Fibroblast of lung (primary cell): ENCODE results near the gene MTSS2. TPM values are rescaled to one million over a fixed set of nuclear protein-coding genes. Genes with fewer than 3 reads are reported as not detected.

Experiments used
- DNase-seq, 2 donors: peaks; one replicate each; pipeline versions ENCODE4 v3.0.0 to v3.0.0-alpha.2; 2010; ENCODE audit warnings: low read depth in 2 of 2
- H2AFZ ChIP-seq: 2 replicates; pipeline ENCODE4 v1.5.1; 2012; ENCODE audit warnings: low read length, control low read depth, inconsistent platforms
- H3K27ac ChIP-seq: 2 replicates; pipeline ENCODE4 v1.5.1; 2011; ENCODE audit warnings: low read length, control low read depth; ENCODE audit not compliant: insufficient read depth
- H3K27me3 ChIP-seq: 2 replicates; pipeline ENCODE4 v1.5.1; 2011; ENCODE audit warnings: mild to moderate bottlenecking, low read length; ENCODE audit not compliant: control insufficient read depth, insufficient read depth
- H3K36me3 ChIP-seq: 2 replicates; pipeline ENCODE4 v1.5.1; 2011; ENCODE audit warnings: low read length; ENCODE audit not compliant: control insufficient read depth, insufficient read depth
- H3K4me1 ChIP-seq: 2 replicates; pipeline ENCODE4 v1.5.1; 2011; ENCODE audit warnings: low read length; ENCODE audit not compliant: control insufficient read depth, insufficient read depth; ENCODE audit errors: extremely low read depth
- H3K4me2 ChIP-seq: 2 replicates; pipeline ENCODE4 v1.5.1; 2011; ENCODE audit warnings: low read length, control low read depth; ENCODE audit not compliant: insufficient read depth; ENCODE audit errors: extremely low read depth
- H3K4me3 ChIP-seq, 4 experiments: fragments of 200-600 bp in 1 of 4; sonication (generic) in 1 of 4; replicated peaks in 1 of 4; 2 replicates each; pipeline ENCODE4 v1.5.1; 2011 to 2016; ENCODE audit warnings: low read length in 4 of 4, low read depth in 3 of 4, mild to moderate bottlenecking in 3 of 4, control low read depth in 2 of 4, inconsistent platforms in 1 of 4, mixed read lengths in 1 of 4; ENCODE audit not compliant: insufficient read depth in 1 of 4; ENCODE audit errors: control extremely low read depth in 1 of 4
- H3K79me2 ChIP-seq: 2 replicates; pipeline ENCODE4 v1.5.1; 2012; ENCODE audit warnings: mild to moderate bottlenecking, low read length, inconsistent platforms; ENCODE audit not compliant: control insufficient read depth, insufficient read depth
- H3K9ac ChIP-seq: 2 replicates; pipeline ENCODE4 v1.5.1; 2011; ENCODE audit warnings: mild to moderate bottlenecking, low read length, control low read depth; ENCODE audit not compliant: insufficient read depth
- H3K9me3 ChIP-seq: 2 replicates; pipeline ENCODE4 v1.5.1; 2012; ENCODE audit warnings: low read depth, low read length; ENCODE audit not compliant: control insufficient read depth, insufficient read depth
- H4K20me1 ChIP-seq: 2 replicates; pipeline ENCODE4 v1.5.1; 2011; ENCODE audit warnings: low read length; ENCODE audit not compliant: control insufficient read depth, insufficient read depth; ENCODE audit errors: extremely low read depth
- EZH2 ChIP-seq: IDR thresholded peaks from 2 replicates; pipeline ENCODE4 v1.5.1; 2012; ENCODE audit warnings: low read length, control low read depth, mild to moderate bottlenecking; ENCODE audit errors: missing control alignments
- polyA plus RNA-seq, 2 donors: library from polyadenylated mRNA; depleted of rRNA in 1 of 2; stranded (reverse) in 1 of 2; unstranded in 1 of 2; fragments of >200 nt; gene quantifications; 2 replicates each; pipeline ENCODE4 v1.2.1, GENCODE V29; 2011 to 2012; ENCODE audit warnings: missing spikeins in 1 of 2
- total RNA-seq: library from RNA; depleted of rRNA; stranded (reverse); fragments of >200 nt; gene quantifications from 2 replicates; pipeline ENCODE4 v1.2.1, GENCODE V29; 2014
- TF ChIP-seq, protein P1 (sequence below), 2 donors: IDR thresholded peaks in 1 of 2; conservative IDR thresholded peaks in 1 of 2; 1 replicate in 1 of 2; 2 replicates in 1 of 2; pipeline ENCODE4 v1.5.1; 2011 to 2012; ENCODE audit warnings: low read length in 2 of 2, control low read depth in 1 of 2, inconsistent platforms in 1 of 2, low read depth in 1 of 2, mild to moderate bottlenecking in 1 of 2

MTSS2 gene
- total and polyA plus RNA-seq, 2 donors (not counting 1 experiment from before 2014, with no cell fraction given) = 126 to 131 TPM

- Histone ChIP-seq H3K27ac (no peak overlapping the region), H3K36me3 (peaks cover 5% of the 10 kb centered on the region), H3K4me2 (no peak overlapping the region), H3K9me3 (no peaks in the 10 kb centered on the region), H3K27me3 (no peaks in the 10 kb centered on the region), H3K4me3 (no peak overlapping the region), H2AFZ (no peak overlapping the region), H3K79me2 (no peaks in the 10 kb centered on the region), H4K20me1 (no peaks in the 10 kb centered on the region), H3K4me1 (peaks cover 17% of the 10 kb centered on the region), H3K9ac (no peak overlapping the region)
- no peak for DNase-seq
- TF ChIP-seq, protein P1, sequence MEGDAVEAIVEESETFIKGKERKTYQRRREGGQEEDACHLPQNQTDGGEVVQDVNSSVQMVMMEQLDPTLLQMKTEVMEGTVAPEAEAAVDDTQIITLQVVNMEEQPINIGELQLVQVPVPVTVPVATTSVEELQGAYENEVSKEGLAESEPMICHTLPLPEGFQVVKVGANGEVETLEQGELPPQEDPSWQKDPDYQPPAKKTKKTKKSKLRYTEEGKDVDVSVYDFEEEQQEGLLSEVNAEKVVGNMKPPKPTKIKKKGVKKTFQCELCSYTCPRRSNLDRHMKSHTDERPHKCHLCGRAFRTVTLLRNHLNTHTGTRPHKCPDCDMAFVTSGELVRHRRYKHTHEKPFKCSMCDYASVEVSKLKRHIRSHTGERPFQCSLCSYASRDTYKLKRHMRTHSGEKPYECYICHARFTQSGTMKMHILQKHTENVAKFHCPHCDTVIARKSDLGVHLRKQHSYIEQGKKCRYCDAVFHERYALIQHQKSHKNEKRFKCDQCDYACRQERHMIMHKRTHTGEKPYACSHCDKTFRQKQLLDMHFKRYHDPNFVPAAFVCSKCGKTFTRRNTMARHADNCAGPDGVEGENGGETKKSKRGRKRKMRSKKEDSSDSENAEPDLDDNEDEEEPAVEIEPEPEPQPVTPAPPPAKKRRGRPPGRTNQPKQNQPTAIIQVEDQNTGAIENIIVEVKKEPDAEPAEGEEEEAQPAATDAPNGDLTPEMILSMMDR (conservative IDR thresholded peaks at IDR 0.05 in 1 of 2, IDR thresholded peaks at IDR 0.05 in 1 of 2; ENCODE audit: low read depth in 1 of 2, low read length in 2 of 2) = no peak
- no peak for TF ChIP-seq EZH2
Observed at GRCh38 chr16:70728150-70728549, 42.3 kb upstream of the MTSS2 start.

DNA sequence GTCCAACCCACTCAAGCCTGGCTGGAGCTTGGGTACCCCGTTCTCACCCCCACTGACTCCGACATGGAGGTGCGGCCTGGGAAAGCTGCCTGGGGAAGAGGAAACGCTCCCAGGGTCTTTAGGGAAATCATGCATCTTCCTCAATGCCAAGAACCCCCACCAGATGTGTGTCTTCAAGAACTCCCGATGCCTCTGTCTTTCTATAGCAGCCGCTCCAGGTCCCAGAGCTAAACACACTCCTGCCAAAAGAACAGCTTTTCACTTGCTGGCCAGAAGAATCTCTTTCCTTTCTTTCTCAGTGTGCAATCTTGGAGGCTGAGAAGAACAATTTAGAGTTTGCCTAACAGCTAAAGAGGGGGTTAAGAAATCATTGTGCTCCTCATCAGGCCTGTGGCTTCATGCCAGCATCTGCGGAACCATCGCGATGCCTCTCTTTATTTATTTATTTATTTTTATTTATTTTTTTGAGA, 41.1 kb upstream of the MTSS2 start:
- Histone ChIP-seq H3K9ac (no peak overlapping the region), H3K4me2 (no peak overlapping the region), H3K27me3 (no peaks in the 10 kb centered on the region), H3K4me3 (no peak overlapping the region), H2AFZ (no peak overlapping the region), H4K20me1 (no peaks in the 10 kb centered on the region), H3K79me2 (no peaks in the 10 kb centered on the region), H3K36me3 (peaks cover 5% of the 10 kb centered on the region), H3K27ac (peak overlapping the region; percentile 41), H3K9me3 (no peaks in the 10 kb centered on the region), H3K4me1 (peaks cover 17% of the 10 kb centered on the region)
- DNase-seq = peak in 1 of 2 donors; percentile 72
- TF ChIP-seq, protein P1 (conservative IDR thresholded peaks at IDR 0.05 in 1 of 2, IDR thresholded peaks at IDR 0.05 in 1 of 2; ENCODE audit: low read depth in 1 of 2, low read length in 2 of 2) = no peak
- no peak for TF ChIP-seq EZH2

DNA sequence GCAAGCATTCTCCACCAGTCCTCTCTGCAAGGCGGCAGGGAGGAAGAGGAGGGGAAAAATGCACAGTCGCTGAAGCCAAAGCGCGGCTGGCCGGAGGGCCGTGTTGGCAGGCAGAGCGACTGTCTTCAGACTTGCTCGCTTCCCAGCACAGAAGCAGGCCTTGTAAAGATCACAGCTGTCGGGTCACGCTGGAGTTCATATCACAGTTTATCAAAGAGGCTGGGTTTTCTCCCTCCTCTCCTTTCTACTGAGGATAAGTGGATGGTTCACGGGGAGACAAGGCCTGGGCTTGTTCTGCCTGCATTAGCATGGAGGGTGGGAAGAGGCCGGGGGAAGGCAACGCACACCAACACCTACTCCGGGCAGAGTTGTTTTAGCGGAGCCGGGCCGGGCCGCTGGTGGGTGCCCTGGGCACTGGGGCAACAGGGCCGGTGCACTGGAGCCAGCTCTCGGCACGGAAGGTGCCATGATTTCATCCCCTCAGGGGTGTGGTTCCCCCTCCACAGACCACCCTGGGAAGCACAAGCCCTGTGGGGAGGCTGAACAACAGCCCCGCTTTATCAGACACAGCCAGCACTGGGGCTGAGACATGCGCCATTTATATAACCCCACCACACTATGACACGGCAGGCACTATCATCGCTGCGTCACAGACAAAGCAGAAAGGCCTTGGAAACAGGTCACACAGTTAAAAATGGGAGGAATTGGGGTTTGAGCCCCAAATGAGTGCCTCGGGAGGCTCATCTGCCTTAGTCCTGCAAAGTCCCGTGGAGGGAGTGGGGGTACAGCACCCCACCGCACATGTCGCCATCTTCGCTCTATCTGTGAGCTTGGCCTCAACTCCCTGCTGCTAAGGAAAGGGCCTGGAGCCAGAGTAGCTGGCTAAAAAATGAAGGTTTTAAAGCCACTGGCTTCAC, 40.3 kb upstream of the MTSS2 start:
- H3K27me3 ChIP-seq = no peaks in the 10 kb centered on the region
- H3K4me3 ChIP-seq = no peak overlapping the region
- no peaks in the 10 kb centered on the region for H3K9me3 ChIP-seq
- peak overlapping the region; percentile 41 for H3K27ac ChIP-seq
- peak overlapping the region; percentile 4 for H3K9ac ChIP-seq
- no peaks in the 10 kb centered on the region for H4K20me1 ChIP-seq
- TF ChIP-seq, protein P1 (conservative IDR thresholded peaks at IDR 0.05 in 1 of 2, IDR thresholded peaks at IDR 0.05 in 1 of 2; ENCODE audit: low read depth in 1 of 2, low read length in 2 of 2) = no peak
- no peak for TF ChIP-seq EZH2
- H3K79me2 ChIP-seq = no peaks in the 10 kb centered on the region
- peaks cover 17% of the 10 kb centered on the region for H3K4me1 ChIP-seq
- DNase-seq = peak in 1 of 2 donors; percentile 79
- no peak overlapping the region for H3K4me2 ChIP-seq
- H2AFZ ChIP-seq = no peak overlapping the region
- peaks cover 5% of the 10 kb centered on the region for H3K36me3 ChIP-seq
